ENCODE results near the gene SLC25A25. TPM values are rescaled to one million over a fixed set of nuclear protein-coding genes. Genes with fewer than 3 reads are reported as not detected.

SLC25A25 gene
- total and polyA plus RNA-seq, 10 donors, result 6.2 to 44.7 (median 23.0) TPM

DNA sequence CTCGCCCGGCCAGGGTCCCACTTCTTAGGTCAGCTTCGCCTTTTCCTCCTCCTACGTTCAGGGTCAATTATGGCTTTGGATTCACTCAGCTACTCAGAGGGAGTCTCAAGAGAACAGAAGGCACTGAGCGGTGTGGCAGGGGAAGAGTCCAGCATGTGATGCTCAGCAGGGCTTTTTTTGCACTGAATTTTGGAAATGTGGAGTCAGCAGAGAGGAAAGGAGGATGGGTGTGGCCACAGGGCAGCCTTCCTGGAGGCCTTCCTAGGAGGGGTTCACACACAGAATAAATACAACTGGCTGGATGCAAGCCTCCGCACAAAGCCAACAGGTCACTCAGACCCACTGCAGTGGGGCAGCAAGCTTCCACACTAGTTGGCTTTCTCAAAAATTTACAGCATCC lies 5.8 kb upstream of the SLC25A25 start:
- TF ChIP-seq POLR2AphosphoS5 (IDR thresholded peaks at IDR 0.05) (peak in 2 of 3 donors; percentile 23 to 53), POLR2A (IDR thresholded peaks at IDR 0.05) (no peak)
- H3K27ac ChIP-seq, result peak overlapping the region; percentile 21 to 86 (median 78)
- intact Hi-C loops (cut with DNase I; ENCODE audit: low total_unique reads), result no loop called here
- no peaks in the 10 kb centered on the region for H3K27me3 ChIP-seq (replicated peaks in 1 of 7)
- peaks cover 51 to 91% (median 72%) of the 10 kb centered on the region in 6 donors for H3K4me1 ChIP-seq
- H3K36me3 ChIP-seq, result peaks cover 0 to 19% (median 5%) of the 10 kb centered on the region in 6 donors
- 59 to 72% (median 64%) methylated on average over 6 of the region's 6 CpGs for WGBS, 5 donors
- DNase-seq, result no peak
- no peaks in the 10 kb centered on the region for H3K9me3 ChIP-seq
- peak overlapping the region in 1 of 8 donors; percentile 45 for H3K4me3 ChIP-seq

DNA sequence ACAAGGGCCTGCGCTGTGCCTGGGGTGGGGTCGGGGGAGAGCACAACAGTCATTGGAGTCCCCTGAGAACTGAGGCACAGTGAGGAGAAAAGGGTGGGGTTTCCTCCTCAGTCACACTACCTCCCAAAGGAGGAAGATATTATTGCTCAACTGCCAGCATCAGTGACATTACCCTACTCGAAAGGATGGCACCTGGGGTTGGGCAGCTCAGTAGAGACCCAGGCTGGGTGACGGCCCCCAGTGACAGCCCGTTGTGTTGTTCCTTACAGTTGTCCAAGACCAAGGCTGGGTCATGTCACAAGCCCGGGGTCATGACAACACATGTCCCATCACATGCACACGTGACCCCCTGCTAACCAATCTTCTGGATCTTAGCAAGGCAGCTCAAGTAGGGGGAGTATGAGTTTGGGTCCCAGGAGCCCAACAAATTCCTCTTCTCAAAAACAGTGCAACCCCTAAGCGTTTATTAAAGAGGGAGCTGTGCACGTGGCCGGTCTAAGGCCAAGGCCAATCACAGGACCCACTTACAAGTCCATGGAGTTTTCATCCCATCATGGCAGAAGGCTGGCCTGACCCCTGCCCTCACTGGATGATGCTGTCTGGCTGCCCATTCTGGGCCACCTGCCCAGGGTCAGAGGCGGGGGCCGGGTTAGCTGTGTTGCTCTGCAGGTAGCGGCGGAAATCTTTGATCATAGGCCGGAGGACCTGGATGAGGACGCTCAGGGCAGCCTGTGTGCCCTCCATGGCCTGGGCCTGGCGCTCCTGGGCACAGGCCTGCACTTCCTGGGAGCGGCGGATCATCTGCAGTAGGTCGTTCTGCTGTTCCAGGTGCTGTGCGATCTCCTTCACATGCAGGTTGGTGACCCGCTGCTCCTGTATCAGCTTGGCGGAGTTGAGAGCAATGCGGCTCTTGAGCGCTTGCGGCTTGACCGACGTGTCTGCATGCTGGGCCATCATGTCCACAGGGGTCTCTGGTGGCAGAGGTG lies 4.9 kb upstream of the SLC25A25 start:
- Histone ChIP-seq H3K27me3 (replicated peaks in 1 of 7) (no peaks in the 10 kb centered on the region), H3K36me3 (peaks cover 0 to 19% (median 5%) of the 10 kb centered on the region in 6 donors), H3K4me1 (peaks cover 51 to 84% (median 69%) of the 10 kb centered on the region in 6 donors), H3K4me3 (peak overlapping the region in 1 of 8 donors; percentile 45), H3K9me3 (no peaks in the 10 kb centered on the region), H3K27ac (peak overlapping the region; percentile 21 to 86 (median 78))
- intact Hi-C loops (cut with DNase I; ENCODE audit: low total_unique reads), result no loop called here
- TF ChIP-seq, protein P1, sequence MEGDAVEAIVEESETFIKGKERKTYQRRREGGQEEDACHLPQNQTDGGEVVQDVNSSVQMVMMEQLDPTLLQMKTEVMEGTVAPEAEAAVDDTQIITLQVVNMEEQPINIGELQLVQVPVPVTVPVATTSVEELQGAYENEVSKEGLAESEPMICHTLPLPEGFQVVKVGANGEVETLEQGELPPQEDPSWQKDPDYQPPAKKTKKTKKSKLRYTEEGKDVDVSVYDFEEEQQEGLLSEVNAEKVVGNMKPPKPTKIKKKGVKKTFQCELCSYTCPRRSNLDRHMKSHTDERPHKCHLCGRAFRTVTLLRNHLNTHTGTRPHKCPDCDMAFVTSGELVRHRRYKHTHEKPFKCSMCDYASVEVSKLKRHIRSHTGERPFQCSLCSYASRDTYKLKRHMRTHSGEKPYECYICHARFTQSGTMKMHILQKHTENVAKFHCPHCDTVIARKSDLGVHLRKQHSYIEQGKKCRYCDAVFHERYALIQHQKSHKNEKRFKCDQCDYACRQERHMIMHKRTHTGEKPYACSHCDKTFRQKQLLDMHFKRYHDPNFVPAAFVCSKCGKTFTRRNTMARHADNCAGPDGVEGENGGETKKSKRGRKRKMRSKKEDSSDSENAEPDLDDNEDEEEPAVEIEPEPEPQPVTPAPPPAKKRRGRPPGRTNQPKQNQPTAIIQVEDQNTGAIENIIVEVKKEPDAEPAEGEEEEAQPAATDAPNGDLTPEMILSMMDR (IDR thresholded peaks at IDR 0.05 in 8 of 11, conservative IDR thresholded peaks at IDR 0.05 in 3 of 11), result no peak
- no peak for TF ChIP-seq POLR2AphosphoS5 (IDR thresholded peaks at IDR 0.05)
- no peak for TF ChIP-seq POLR2A (IDR thresholded peaks at IDR 0.05)
- 81 to 89% (median 83%) methylated on average over 22 to 28 of the region's 28 CpGs for WGBS, 5 donors
- peak; percentile 72 for DNase-seq

DNA sequence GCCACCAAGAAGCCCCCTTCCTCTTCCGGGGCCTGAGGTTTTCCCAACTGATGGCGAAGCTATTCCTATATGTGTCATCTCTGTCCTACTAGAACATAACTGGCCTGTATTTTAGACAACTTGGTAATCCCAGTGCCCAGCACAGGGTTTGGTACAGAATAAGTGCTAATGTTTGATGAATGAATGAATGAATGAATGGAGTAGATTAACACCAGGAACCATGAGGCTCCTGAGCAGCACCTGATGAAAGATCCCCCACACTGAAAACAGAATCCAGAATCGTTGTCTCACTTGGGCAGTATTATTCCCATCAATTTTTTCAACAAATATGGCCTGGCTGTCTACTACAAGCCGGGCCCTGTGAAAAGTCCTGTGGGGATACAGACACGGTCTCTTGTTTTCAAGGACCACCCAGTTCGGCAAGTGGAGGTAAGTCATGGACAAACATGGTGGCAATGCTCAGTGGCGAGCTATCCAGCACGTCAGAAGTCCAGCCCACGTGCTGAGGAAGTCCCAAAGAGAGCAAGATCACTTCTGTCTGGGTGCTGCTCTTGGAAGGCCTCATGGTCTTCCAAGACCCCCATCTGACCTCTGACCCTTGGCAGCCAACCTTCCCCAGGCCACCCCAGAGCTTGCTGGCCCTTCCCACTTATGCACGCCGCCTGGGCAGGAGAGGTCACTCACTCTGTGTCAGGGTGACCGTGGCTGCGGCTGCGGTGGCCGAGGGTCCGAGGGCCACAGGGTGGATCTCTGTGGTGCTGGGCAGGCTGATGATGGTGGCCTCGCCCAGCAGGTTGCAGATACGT lies 1.9 kb upstream of the SLC25A25 start:
- no peaks in the 10 kb centered on the region for H3K9me3 ChIP-seq
- 77 to 91% (median 86%) methylated on average over 10 to 18 of the region's 18 CpGs for WGBS, 5 donors
- TF ChIP-seq POLR2A (IDR thresholded peaks at IDR 0.05) (no peak), POLR2AphosphoS5 (IDR thresholded peaks at IDR 0.05) (no peak)
- TF ChIP-seq, protein P1 (IDR thresholded peaks at IDR 0.05 in 8 of 11, conservative IDR thresholded peaks at IDR 0.05 in 3 of 11), result no peak
- peaks cover 51 to 87% (median 83%) of the 10 kb centered on the region in 6 donors for H3K4me1 ChIP-seq
- peaks cover 0 to 19% (median 5%) of the 10 kb centered on the region in 6 donors for H3K36me3 ChIP-seq
- no peak for DNase-seq
- peak overlapping the region; percentile 14 to 96 (median 88) for H3K4me3 ChIP-seq
- peak overlapping the region; percentile 66 to 99 (median 98) for H3K27ac ChIP-seq
- H3K27me3 ChIP-seq (replicated peaks in 1 of 7), result no peaks in the 10 kb centered on the region
- intact Hi-C loops (cut with DNase I; ENCODE audit: low total_unique reads), result no loop called here
